ENCODE results near the gene LPCAT2.

The LPCAT2 gene

GRCh38 chr16:55505333-55506015 is 3.4 kb upstream of the LPCAT2 start:
- DNase-seq (ENCODE audit: low spot score) = no peak

GRCh38 chr16:55506083-55506482 is 2.8 kb upstream of the LPCAT2 start:
- no peak for DNase-seq (ENCODE audit: low spot score)

GRCh38 chr16:55506708-55507107 is 2.2 kb upstream of the LPCAT2 start:
- no peak for DNase-seq (ENCODE audit: low spot score)

GRCh38 chr16:55508271-55508921 is 476 bp upstream of the LPCAT2 start:
- no peak for DNase-seq (ENCODE audit: low spot score)

- no peak for DNase-seq (ENCODE audit: low spot score)
Observed at GRCh38 chr16:55510185-55510805, 1.4 kb downstream of the LPCAT2 start.

GRCh38 chr16:55512941-55513340 is 4.1 kb downstream of the LPCAT2 start:
- no peak for DNase-seq (ENCODE audit: low spot score)

- DNase-seq (ENCODE audit: low spot score) = no peak
Observed at GRCh38 chr16:55513616-55514015, 4.7 kb downstream of the LPCAT2 start.

- DNase-seq (ENCODE audit: low spot score) = no peak
Observed at GRCh38 chr16:55515111-55515510, 6.2 kb downstream of the LPCAT2 start.

- no peak for DNase-seq (ENCODE audit: low spot score)
Observed at GRCh38 chr16:55521792-55522191, 12.9 kb downstream of the LPCAT2 start.

GRCh38 chr16:55526441-55526840 is 17.6 kb downstream of the LPCAT2 start:
- no peak for DNase-seq (ENCODE audit: low spot score)

GRCh38 chr16:55527885-55528284 is 19.0 kb downstream of the LPCAT2 start:
- DNase-seq (ENCODE audit: low spot score) = no peak

- DNase-seq (ENCODE audit: low spot score) = no peak
Observed at GRCh38 chr16:55529018-55529417, 20.1 kb downstream of the LPCAT2 start.

GRCh38 chr16:55530316-55530856 is 21.5 kb downstream of the LPCAT2 start:
- DNase-seq (ENCODE audit: low spot score) = no peak

GRCh38 chr16:55532227-55532626 is 23.4 kb downstream of the LPCAT2 start:
- DNase-seq (ENCODE audit: low spot score) = peak; percentile 28

- DNase-seq (ENCODE audit: low spot score) = no peak
Observed at GRCh38 chr16:55534756-55535155, 25.9 kb downstream of the LPCAT2 start.

- peak; percentile 14 for DNase-seq (ENCODE audit: low spot score)
Observed at GRCh38 chr16:55539049-55539448, 30.2 kb downstream of the LPCAT2 start.

GRCh38 chr16:55539488-55539887 is 30.6 kb downstream of the LPCAT2 start:
- no peak for DNase-seq (ENCODE audit: low spot score)

- DNase-seq (ENCODE audit: low spot score) = no peak
Observed at GRCh38 chr16:55540221-55540620, 31.3 kb downstream of the LPCAT2 start.

GRCh38 chr16:55542459-55543082 is 33.7 kb downstream of the LPCAT2 start:
- DNase-seq (ENCODE audit: low spot score) = peak; percentile 30

GRCh38 chr16:55543472-55543871 is 34.6 kb downstream of the LPCAT2 start:
- no peak for DNase-seq (ENCODE audit: low spot score)

- peak; percentile 39 for DNase-seq (ENCODE audit: low spot score)
Observed at GRCh38 chr16:55552621-55553020, 43.7 kb downstream of the LPCAT2 start.

- peak; percentile 55 for DNase-seq (ENCODE audit: low spot score)
Observed at GRCh38 chr16:55555436-55555835, 46.6 kb downstream of the LPCAT2 start.

- no peak for DNase-seq (ENCODE audit: low spot score)
Observed at GRCh38 chr16:55557186-55557585, 48.3 kb downstream of the LPCAT2 start.
